GM12878 (cell line): ENCODE data around the gene UGT1A7. TPM values are rescaled to one million over a fixed set of nuclear protein-coding genes. Genes with fewer than 3 reads are reported as not detected.
"Not testable (repeated sequence)": the region's sequence is repeated elsewhere in the genome, so short reads cannot be mapped to it uniquely, and the experiment has no call there.

Experiments
- ATAC-seq: fragments of 200-7000 bp; cut with Tn5 transposase; 3 replicates; pipeline ENCODE4 v1.9.1; 2020; ENCODE audit warnings: mild to moderate bottlenecking, moderate library complexity
- BruUV-seq: library from RNA; stranded (reverse); fragments of 400-500 nt; replicated peaks from 2 replicates; lab custom pipeline; 2021; lab: Mats Ljungman, UMichigan
- CTCF ChIA-PET: fragments of 300-600 bp; sonication (Branson Sonifier 250); formaldehyde crosslinking; extraction: SDS; loops from one replicate; lab custom pipeline; 2021; ENCODE audit warnings: inconsistent platforms; lab: Yijun Ruan, JAX
- POLR2A ChIA-PET: fragments of 350-600 bp; formaldehyde crosslinking; extraction: SDS; loops from one replicate; lab custom pipeline; 2021; ENCODE audit warnings: inconsistent platforms; lab: Charles Lee
- RAD21 ChIA-PET: fragments of 300-600 bp; sonication (Branson Sonifier 250); formaldehyde crosslinking; loops from one replicate; lab custom pipeline; 2023; ENCODE audit warnings: antibody characterized with exemption; ENCODE audit not compliant: unreplicated experiment; lab: Charles Lee
- SMC1A ChIA-PET: fragments of 300-600 bp; sonication (Branson Sonifier 250); formaldehyde crosslinking; loops from one replicate; lab custom pipeline; 2023; ENCODE audit not compliant: unreplicated experiment, uncharacterized antibody; lab: Charles Lee
- DNase-seq: peaks from one replicate; pipeline ENCODE4 v3.0.0-alpha.2; 2011; ENCODE audit warnings: low read depth, low spot score
- FAIRE-seq: peaks from 3 replicates; lab custom pipeline; 2011; peaks lifted over from hg19 to GRCh38; lab: Jason Lieb, UNC
- H2AFZ ChIP-seq: 2 replicates; pipeline ENCODE4 v1.6.0; 2011; ENCODE audit warnings: low read depth, low read length, control low read depth; ENCODE audit not compliant: control insufficient read depth
- H3K27ac ChIP-seq: 2 replicates; pipeline ENCODE4 v1.5.1; 2011; ENCODE audit warnings: control low read depth; ENCODE audit not compliant: control insufficient read depth, insufficient read depth
- H3K27me3 ChIP-seq, 2 experiments: replicated peaks in 1 of 2; 2 replicates each; pipeline versions ENCODE4 v1.6.0 to v1.6.1; 2011; ENCODE audit warnings: low read length in 1 of 2; ENCODE audit not compliant: control insufficient read depth in 2 of 2, insufficient read depth in 2 of 2
- H3K36me3 ChIP-seq, 2 experiments: 2 replicates each; pipeline ENCODE4 v1.5.1; 2011; ENCODE audit warnings: low read length in 1 of 2; ENCODE audit not compliant: control insufficient read depth in 2 of 2, insufficient read depth in 2 of 2
- H3K4me1 ChIP-seq: 2 replicates; pipeline ENCODE4 v1.6.1; 2011; ENCODE audit warnings: mild to moderate bottlenecking, low read length, moderate library complexity, mixed read lengths; ENCODE audit not compliant: control insufficient read depth, insufficient read depth
- H3K4me2 ChIP-seq: 2 replicates; pipeline ENCODE4 v1.6.0; 2011; ENCODE audit warnings: control low read depth; ENCODE audit not compliant: control insufficient read depth, insufficient read depth
- H3K4me3 ChIP-seq: fragments of 200-600 bp; sonication (generic); 2 replicates; pipeline ENCODE4 v1.5.1; 2016
- H3K79me2 ChIP-seq: 2 replicates; pipeline ENCODE4 v1.6.0; 2011; ENCODE audit warnings: low read length; ENCODE audit not compliant: control insufficient read depth, insufficient read depth
- H3K9ac ChIP-seq: 2 replicates; pipeline ENCODE4 v1.8.0; 2011; ENCODE audit warnings: low read length, control low read depth, mixed read lengths; ENCODE audit not compliant: control insufficient read depth, insufficient read depth
- H3K9me3 ChIP-seq: replicated peaks from 3 replicates; pipeline ENCODE4 v1.5.1; 2011; ENCODE audit warnings: mild to moderate bottlenecking, low read length; ENCODE audit not compliant: control insufficient read depth, insufficient read depth
- H4K20me1 ChIP-seq: 2 replicates; pipeline ENCODE4 v1.6.0; 2011; ENCODE audit not compliant: control insufficient read depth, insufficient read depth
- CBX3 ChIP-seq: fragments of 200-600 bp; sonication (generic); IDR thresholded peaks from 2 replicates; pipeline ENCODE4 v1.6.1; 2016; ENCODE audit warnings: low read depth, borderline replicate concordance
- SREBF1 ChIP-seq: IDR thresholded peaks from 2 replicates; pipeline ENCODE4 v1.6.1; 2012; ENCODE audit warnings: mild to moderate bottlenecking, low read length
- WRNIP1 ChIP-seq: IDR thresholded peaks from 2 replicates; pipeline ENCODE4 v1.6.1; 2011; ENCODE audit warnings: low read depth, low read length, improper control_type of control experiment, borderline replicate concordance
- WGBS: methylation state at CpG from one replicate; pipeline ENCODE4 v1.1.6; 2016; ENCODE audit warnings: low lambda C conversion rate; ENCODE audit not compliant: insufficient replicate concordance, insufficient coverage; ENCODE audit errors: missing lambda C conversion rate; 5-methylcytosine and 5-hydroxymethylcytosine counted together
- in situ Hi-C: fragments of 300-500 bp; cut with MboI; formaldehyde crosslinking; loops from 9 replicates; pipeline ENCODE4 v1.14.3; 2018; ENCODE audit warnings: mixed read lengths
- intact Hi-C: fragments of 100-400 bp; cut with micrococcal nuclease; formaldehyde crosslinking; loops from one replicate; pipeline ENCODE4 v1.14.2; 2022; ENCODE audit not compliant: unreplicated experiment
- polyA plus RNA-seq, 11 experiments: library from polyadenylated mRNA; depleted of rRNA in 4 of 11; unstranded in 6 of 11; stranded (reverse) in 5 of 11; fragments of >200 nt; fragmentation: Nextera tagmentation in 4 of 11; fragmentation: Illumina TruSeq in 1 of 11; extraction: Ambion mirVana in 4 of 11; extraction: Trizol in 1 of 11; gene quantifications; 1 replicate in 1 of 11; 2 replicates in 10 of 11; pipeline versions ENCODE4 v1.2.1 to v1.2.3, GENCODE V29; 2011 to 2016; ENCODE audit warnings: inconsistent platforms in 2 of 11, missing spikeins in 2 of 11, low read depth in 1 of 11
- total RNA-seq, 4 experiments: library from RNA; depleted of rRNA in 3 of 4; stranded (reverse); fragments of >200 nt in 3 of 4; fragmentation: Illumina TruSeq in 1 of 4; extraction: Trizol in 1 of 4; gene quantifications; 2 replicates each; pipeline versions ENCODE4 v1.2.1 to v1.2.3, GENCODE V29; 2013 to 2021

UGT1A7 gene
- total and polyA plus RNA-seq, 10 of the 15 experiments (the other 5 are each of a cell fraction or from before 2014, with no cell fraction given): not detected

DNA sequence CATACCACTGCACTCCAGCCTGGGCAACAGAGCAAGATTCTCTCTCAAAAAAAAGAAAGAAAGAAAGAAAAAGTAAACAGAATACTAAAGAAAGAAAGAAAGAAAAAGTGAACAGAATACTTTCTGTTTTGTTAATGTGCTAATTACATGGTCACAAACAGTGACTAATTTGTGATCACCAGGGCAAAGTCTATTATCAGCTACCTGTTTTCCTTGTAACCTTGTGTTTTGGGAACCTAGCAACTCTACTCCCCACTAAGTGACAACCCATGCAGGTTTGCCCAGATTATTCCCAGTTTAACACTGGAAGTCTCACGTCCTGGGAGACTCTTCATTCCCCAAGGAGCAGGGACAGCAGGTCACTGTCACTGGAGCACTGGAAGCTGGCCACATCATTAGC is 26.7 kb upstream of the UGT1A7 start:
- no peaks in the 10 kb centered on the region for H3K4me1 ChIP-seq
- ChIA-PET SMC1A (interaction anchor here (1.3 kb wide), 1 partner anchor 44 kb away, joined by 3 read pairs; no protein-coding TSS in a partner anchor), RAD21 (no interaction called here), POLR2A (no interaction called here), CTCF (no interaction called here)
- H3K27me3 ChIP-seq: no peaks in the 10 kb centered on the region
- ATAC-seq (no peak), DNase-seq (no peak), FAIRE-seq (no peak)
- H4K20me1 ChIP-seq: no peaks in the 10 kb centered on the region
- TF ChIP-seq WRNIP1 (no peak), SREBF1 (no peak), CBX3 (no peak)
- no peak overlapping the region for H3K9ac ChIP-seq
- no peak overlapping the region for H3K4me3 ChIP-seq
- in situ Hi-C loops (no loop called here), intact Hi-C loops (no loop called here)
- WGBS: 0% methylated on average over 1 of the region's 1 CpG
- H3K79me2 ChIP-seq: no peaks in the 10 kb centered on the region
- H3K9me3 ChIP-seq: peaks cover 2% of the 10 kb centered on the region; the same call in 1 of the 3 replicates
- no peak overlapping the region for H3K27ac ChIP-seq
- BruUV-seq: no TSS peak
- H3K4me2 ChIP-seq: no peak overlapping the region
- no peak overlapping the region for H2AFZ ChIP-seq
- H3K36me3 ChIP-seq: no peaks in the 10 kb centered on the region

DNA sequence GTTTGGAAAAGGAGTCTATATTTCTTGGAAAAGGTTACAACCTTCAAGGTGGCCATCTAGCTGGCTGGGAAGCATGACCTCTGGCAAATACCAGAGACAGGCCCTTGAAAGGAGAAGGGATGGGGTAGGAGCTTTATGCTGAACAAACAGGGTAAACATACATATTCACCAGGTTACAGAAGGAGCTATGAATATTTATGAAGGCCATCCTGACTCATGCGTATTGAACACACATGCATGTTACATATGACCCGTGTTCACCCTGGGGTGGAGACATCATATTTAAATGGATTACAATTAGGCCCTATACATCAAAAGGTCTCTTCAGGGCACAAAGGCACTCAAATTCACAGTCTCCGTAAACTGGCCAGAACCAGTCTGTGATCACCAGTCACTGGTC is 25.8 kb upstream of the UGT1A7 start:
- POLR2A ChIA-PET, H3K27me3 ChIP-seq, H4K20me1 ChIP-seq, ATAC-seq, H3K79me2 ChIP-seq, H3K27ac ChIP-seq, CTCF ChIA-PET, H3K4me1 ChIP-seq, in situ Hi-C loops, H3K36me3 ChIP-seq, H2AFZ ChIP-seq, SMC1A ChIA-PET, RAD21 ChIA-PET, DNase-seq, H3K9ac ChIP-seq, H3K4me2 ChIP-seq, H3K9me3 ChIP-seq, H3K4me3 ChIP-seq, BruUV-seq, intact Hi-C loops: not testable (repeated sequence)
- 83% methylated on average over 3 of the region's 3 CpGs for WGBS
- peak; percentile 86 for FAIRE-seq
